Measurements from ENCODE around the gene DAP3. TPM values are rescaled to one million over a fixed set of nuclear protein-coding genes. Genes with fewer than 3 reads are reported as not detected.

The DAP3 gene
- total and polyA plus RNA-seq, 2 of the 8 experiments (the other 6 are each of a cell fraction or from before 2014, with no cell fraction given) = 66.3 to 87.1 TPM

GRCh38 chr1:155776414-155776813 is 87.5 kb downstream of the DAP3 start:
- Histone ChIP-seq H3K56ac (replicated peaks; ENCODE audit: insufficient read length, low read depth, low read length) (no peak overlapping the region), H3K36me3 (ENCODE audit: control insufficient read depth in 2 of 4, insufficient read depth in 4 of 4, low read length in 3 of 4) (peaks cover 7 to 50% (median 32%) of the 10 kb centered on the region in 4 experiments; a peak in 7 of 8 replicates), H3K4me3 (ENCODE audit: extremely low read depth in 1 of 4, insufficient read depth in 2 of 4, low read depth in 3 of 4, low read length in 4 of 4) (no peak overlapping the region), H3K14ac (ENCODE audit: insufficient read length) (no peak overlapping the region), H4K5ac (ENCODE audit: insufficient read length, low read depth, low read length) (no peak overlapping the region), H3K4me2 (ENCODE audit: insufficient read depth in 1 of 2, low read depth in 2 of 2, low read length in 2 of 2) (no peak overlapping the region), H2AFZ (ENCODE audit: low read length) (no peak overlapping the region), H2BK120ac (replicated peaks; ENCODE audit: low read depth, low read length) (no peak overlapping the region), H3K79me1 (ENCODE audit: low read depth, low read length) (no peaks in the 10 kb centered on the region), H2BK15ac (ENCODE audit: low read length) (no peak overlapping the region), H3K18ac (ENCODE audit: extremely low read depth, low read length) (no peak overlapping the region), H2BK5ac (ENCODE audit: low read depth, low read length) (no peak overlapping the region), H2AK5ac (ENCODE audit: low read depth, low read length) (no peak overlapping the region), H4K20me1 (replicated peaks in 1 of 2; ENCODE audit: control insufficient read depth in 1 of 2, insufficient read depth in 2 of 2, low read length in 2 of 2) (no peaks in the 10 kb centered on the region), H3K27me3 (replicated peaks in 1 of 4; ENCODE audit: control insufficient read depth in 3 of 4, extremely low read depth in 1 of 4, insufficient read depth in 3 of 4, low read length in 3 of 4) (no peaks in the 10 kb centered on the region), H3K4me1 (replicated peaks in 1 of 4; ENCODE audit: control insufficient read depth in 3 of 4, insufficient read depth in 4 of 4, low read length in 3 of 4) (no peaks in the 10 kb centered on the region), H3K23me2 (ENCODE audit: low read depth, low read length) (no peaks in the 10 kb centered on the region), H2BK20ac (ENCODE audit: low read length) (no peak overlapping the region), H3K9ac (replicated peaks in 1 of 4; ENCODE audit: extremely low read depth in 1 of 4, low read depth in 3 of 4, low read length in 3 of 4) (no peak overlapping the region), H4K91ac (replicated peaks; ENCODE audit: insufficient read length, low read length) (no peak overlapping the region), H2BK12ac (ENCODE audit: low read depth, low read length) (no peak overlapping the region), H3K9me3 (ENCODE audit: insufficient read depth in 2 of 2, low read depth in 1 of 2, low read length in 1 of 2) (no peaks in the 10 kb centered on the region), H3K4ac (replicated peaks; ENCODE audit: insufficient read length, low read depth, low read length) (no peak overlapping the region), H3K23ac (ENCODE audit: insufficient read length) (no peak overlapping the region), H3K79me2 (ENCODE audit: control insufficient read depth in 1 of 2, insufficient read depth in 2 of 2, low read length in 2 of 2) (no peaks in the 10 kb centered on the region), H4K8ac (ENCODE audit: extremely low read depth, insufficient read depth, low read length) (no peak overlapping the region), H3K27ac (ENCODE audit: low read depth, low read length) (no peak overlapping the region)
- TF ChIP-seq RXRA (IDR thresholded peaks at IDR 0.05; ENCODE audit: insufficient read depth, low read depth, low read length) (no peak), RFX5 (IDR thresholded peaks at IDR 0.05; ENCODE audit: borderline replicate concordance, low read depth, low read length) (no peak), SIRT6 (IDR thresholded peaks at IDR 0.05; ENCODE audit: low read length) (no peak), EP300 (IDR thresholded peaks at IDR 0.05; ENCODE audit: borderline replicate concordance in 1 of 2, low read depth in 2 of 2, low read length in 2 of 2) (no peak), SP1 (IDR thresholded peaks at IDR 0.05; ENCODE audit: low read depth, low read length) (no peak), CREB1 (IDR thresholded peaks at IDR 0.05) (no peak), TEAD4 (IDR thresholded peaks at IDR 0.05; ENCODE audit: low read depth, low read length) (no peak), EZH2 (IDR thresholded peaks at IDR 0.05; ENCODE audit: low read depth, low read length, severe bottlenecking) (no peak), ASH2L (IDR thresholded peaks at IDR 0.05; ENCODE audit: low read length) (no peak), YY1 (IDR thresholded peaks at IDR 0.05; ENCODE audit: low read depth, low read length) (no peak), MAFK (IDR thresholded peaks at IDR 0.05; ENCODE audit: low read depth, low read length) (no peak), CBX5 (IDR thresholded peaks at IDR 0.05; ENCODE audit: low read depth, low read length) (no peak), TBP (IDR thresholded peaks at IDR 0.05; ENCODE audit: low read depth, low read length) (no peak), BCL11A (IDR thresholded peaks at IDR 0.05; ENCODE audit: low read depth in 2 of 2, low read length in 2 of 2) (no peak), RNF2 (IDR thresholded peaks at IDR 0.05; ENCODE audit: borderline replicate concordance, low read depth, low read length, missing control alignments, poor library complexity, severe bottlenecking) (no peak)
- POLR2A ChIA-PET (ENCODE audit: partially characterized antibody) = interaction anchor here (0.7 kb wide), 2 partner anchors 15 to 32 kb away, joined by 3 to 4 read pairs; no protein-coding TSS in a partner anchor
- no peak for DNase-seq (ENCODE audit: low read depth in 1 of 2, low spot score in 2 of 2)
- 95% methylated on average over 4 of the region's 4 CpGs; no CpG with 5 or more reads in 1 of the 2 experiments for WGBS, 2 experiments (ENCODE audit: extremely low coverage in 1 of 2, insufficient coverage in 1 of 2, insufficient read length in 1 of 2, insufficient replicate concordance in 2 of 2, low coverage in 1 of 2, low lambda C conversion rate in 2 of 2, missing lambda C conversion rate in 1 of 2)
- FAIRE-seq = no peak
- CTCF ChIA-PET (ENCODE audit: partially characterized antibody) = interaction anchor here (0.8 kb wide), 1 partner anchor 44 kb away, joined by 4 read pairs; no protein-coding TSS in a partner anchor
